ENCODE data around the gene CTIF. TPM values are rescaled to one million over a fixed set of nuclear protein-coding genes. Genes with fewer than 3 reads are reported as not detected.
A peak's percentile ranks its signal among the peaks of the same experiment; 100 is the strongest.

The CTIF gene
- total RNA-seq, 2 donors from 2014 or later, result 64.9 to 70.6 TPM

GRCh38 chr18:48839819-48840490 is 301.1 kb downstream of the CTIF start:
- DNase-seq, result peak; percentile 13
- no peak for ATAC-seq
- intact Hi-C loops (cut with DNase I), result loop anchor here in 1 of 2 donors (10.0 kb wide), 1 partner anchor 125 kb away; no protein-coding TSS in a partner anchor

GRCh38 chr18:48840491-48840877 is 301.7 kb downstream of the CTIF start:
- no peak for ATAC-seq
- DNase-seq, result peak; percentile 15
- intact Hi-C loops (cut with DNase I), result loop anchor here in 1 of 2 donors (10.0 kb wide), 1 partner anchor 126 kb away; no protein-coding TSS in a partner anchor

GRCh38 chr18:48841381-48842258 is 302.8 kb downstream of the CTIF start:
- DNase-seq, result peak; percentile 83
- peak; percentile 64 to 76 for ATAC-seq
- intact Hi-C loops (cut with DNase I), result loop anchor here in 1 of 2 donors (10.0 kb wide), 1 partner anchor 127 kb away; no protein-coding TSS in a partner anchor

GRCh38 chr18:48842259-48843061 is 303.6 kb downstream of the CTIF start:
- intact Hi-C loops (cut with DNase I), result loop anchor here in 1 of 2 donors (10.0 kb wide), 1 partner anchor 128 kb away; no protein-coding TSS in a partner anchor
- DNase-seq (peak; percentile 75), ATAC-seq (peak; percentile 38 to 52)

GRCh38 chr18:48843162-48843561 is 304.3 kb downstream of the CTIF start:
- intact Hi-C loops (cut with DNase I), result loop anchor here in 1 of 2 donors (10.0 kb wide), 1 partner anchor 128 kb away; no protein-coding TSS in a partner anchor
- DNase-seq (peak; percentile 20), ATAC-seq (no peak)

- intact Hi-C loops (cut with DNase I), result loop anchor here in 1 of 2 donors (10.0 kb wide), 1 partner anchor 129 kb away; no protein-coding TSS in a partner anchor
- DNase-seq (peak; percentile 2), ATAC-seq (no peak)
Measured at GRCh38 chr18:48843596-48843995, 304.8 kb downstream of the CTIF start.

- no peak for ATAC-seq
- intact Hi-C loops (cut with DNase I), result loop anchor here in 1 of 2 donors (10.0 kb wide), 1 partner anchor 129 kb away; no protein-coding TSS in a partner anchor
- DNase-seq, result no peak
Measured at GRCh38 chr18:48844271-48844670, 305.4 kb downstream of the CTIF start.

- intact Hi-C loops (cut with DNase I), result loop anchor here in 1 of 2 donors (10.0 kb wide), 1 partner anchor 130 kb away; no protein-coding TSS in a partner anchor
Measured at GRCh38 chr18:48845174-48845573, 306.3 kb downstream of the CTIF start.

GRCh38 chr18:48846423-48846932 is 307.6 kb downstream of the CTIF start:
- intact Hi-C loops (cut with DNase I), result loop anchor here in 1 of 2 donors (10.0 kb wide), 1 partner anchor 132 kb away; no protein-coding TSS in a partner anchor
- DNase-seq (no peak), ATAC-seq (no peak)

More at GRCh38 chr18:48845174-48845573, 306.3 kb downstream of the CTIF start:
- no peak for ATAC-seq
- peak; percentile 47 for DNase-seq

- ATAC-seq (no peak), DNase-seq (peak; percentile 13)
- intact Hi-C loops (cut with DNase I), result loop anchor here in 1 of 2 donors (10.0 kb wide), 1 partner anchor 133 kb away; no protein-coding TSS in a partner anchor
Measured at GRCh38 chr18:48847807-48848486, 309.1 kb downstream of the CTIF start.

- DNase-seq (peak; percentile 76), ATAC-seq (peak; percentile 27 to 47)
- intact Hi-C loops (cut with DNase I), result loop anchor here in 1 of 2 donors (10.0 kb wide), 1 partner anchor 134 kb away; no protein-coding TSS in a partner anchor
Measured at GRCh38 chr18:48848641-48849143, 309.9 kb downstream of the CTIF start.

GRCh38 chr18:48850822-48851598 is 312.2 kb downstream of the CTIF start:
- ATAC-seq, result peak; percentile 70 to 71
- intact Hi-C loops (cut with DNase I), result loop anchor here in 1 of 2 donors (10.0 kb wide), 1 partner anchor 74 kb away; no protein-coding TSS in a partner anchor

GRCh38 chr18:48851599-48851960 is 312.7 kb downstream of the CTIF start:
- intact Hi-C loops (cut with DNase I), result loop anchor here in 1 of 2 donors (10.0 kb wide), 1 partner anchor 73 kb away; no protein-coding TSS in a partner anchor
- peak; percentile 52 to 79 for ATAC-seq

More at GRCh38 chr18:48850822-48851598, 312.2 kb downstream of the CTIF start:
- peak; percentile 74 for DNase-seq

GRCh38 chr18:48852292-48852691 is 313.5 kb downstream of the CTIF start:
- DNase-seq, result no peak
- intact Hi-C loops (cut with DNase I), result loop anchor here in 1 of 2 donors (10.0 kb wide), 1 partner anchor 73 kb away; no protein-coding TSS in a partner anchor
- no peak for ATAC-seq

More at GRCh38 chr18:48851599-48851960, 312.7 kb downstream of the CTIF start:
- DNase-seq, result peak; percentile 79

GRCh38 chr18:48852794-48853193 is 314.0 kb downstream of the CTIF start:
- intact Hi-C loops (cut with DNase I), result loop anchor here in 1 of 2 donors (10.0 kb wide), 1 partner anchor 72 kb away; no protein-coding TSS in a partner anchor
- no peak for DNase-seq
- no peak for ATAC-seq

GRCh38 chr18:48853588-48853987 is 314.8 kb downstream of the CTIF start:
- intact Hi-C loops (cut with DNase I), result loop anchor here in 1 of 2 donors (10.0 kb wide), 1 partner anchor 71 kb away; no protein-coding TSS in a partner anchor
- DNase-seq (no peak), ATAC-seq (no peak)
